Amygdala (tissue), 56 donors: ENCODE measurements around the gene STOML3.
A peak's percentile ranks its signal among the peaks of the same experiment; 100 is the strongest.
"Not testable (repeated sequence)": the region's sequence is repeated elsewhere in the genome, so short reads cannot be mapped to it uniquely, and the experiment has no call there.

Experiments
- DNase-seq, 56 donors: peaks; one replicate each; lab custom pipeline; 2025; lab: John Stamatoyannopoulos, UW

Gene STOML3

DNA sequence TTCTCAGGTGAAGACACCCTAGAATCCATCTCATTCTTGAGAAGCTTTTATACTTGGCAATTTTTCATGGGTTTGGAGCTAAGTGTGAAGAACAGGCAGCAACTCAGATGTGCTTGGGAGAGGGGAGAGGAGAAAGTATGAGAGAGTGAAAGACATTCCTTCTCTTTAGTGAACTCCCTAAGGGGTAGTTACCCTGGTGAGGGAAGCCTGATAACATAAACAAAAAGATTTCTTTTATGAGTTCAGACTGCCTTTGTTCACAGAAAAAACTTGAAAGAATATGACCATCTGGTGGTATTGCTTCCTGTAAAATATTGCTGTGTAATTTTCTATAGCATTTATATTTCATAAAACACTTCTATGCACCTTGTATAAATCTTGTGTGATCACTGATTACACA lies at the start of gene STOML3:
TSS of gene STOML3 (minus strand) at position 139 of the 400 bp plus-strand sequence. CDS start at position 29, 110 bp downstream.
- no peak for DNase-seq

DNA sequence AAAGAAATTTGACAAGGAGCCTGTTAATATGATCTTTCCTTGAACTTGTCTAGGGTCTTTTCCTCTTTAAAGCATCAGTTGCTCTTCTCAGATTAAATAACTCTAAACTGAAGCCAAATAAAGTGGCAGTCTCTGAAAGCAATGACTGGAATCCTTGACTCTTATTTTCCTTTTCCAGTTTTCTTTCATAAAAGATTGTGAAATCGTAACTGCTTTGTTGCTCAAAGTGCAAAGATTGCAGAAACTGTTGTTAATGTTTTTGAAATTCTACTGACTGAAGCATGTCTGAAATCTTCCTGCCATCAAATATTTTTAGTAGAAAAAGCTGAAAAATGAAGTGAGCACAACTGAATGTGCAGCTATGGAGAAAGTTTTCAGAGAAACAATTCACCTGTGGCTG lies 49.6 kb upstream of the STOML3 start:
- DNase-seq, result no peak

DNA sequence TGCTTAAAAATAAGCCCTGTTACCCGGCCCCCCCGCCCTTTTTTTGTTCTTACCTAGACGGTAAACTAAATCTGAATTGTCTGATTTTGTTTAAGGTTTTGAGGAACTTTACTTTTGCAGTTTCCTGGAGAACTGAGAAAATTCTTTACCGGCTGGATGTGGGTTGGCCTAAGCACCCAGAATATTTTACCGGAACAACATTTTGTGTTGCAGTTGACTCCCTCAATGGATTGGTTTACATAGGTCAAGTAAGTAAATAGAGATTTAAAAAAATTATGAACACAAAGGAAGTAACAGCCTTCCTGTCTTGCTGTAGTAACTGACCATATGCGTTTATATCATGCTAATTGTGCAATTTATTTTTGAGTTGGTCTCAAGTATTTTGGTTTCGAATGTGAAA lies 48.4 kb upstream of the STOML3 start:
- no peak for DNase-seq

GRCh38 chr13:39038569-39039030 lies 48.0 kb upstream of the STOML3 start:
- peak in 3 of 56 donors; percentile 47 to 72 (median 51) for DNase-seq

DNA sequence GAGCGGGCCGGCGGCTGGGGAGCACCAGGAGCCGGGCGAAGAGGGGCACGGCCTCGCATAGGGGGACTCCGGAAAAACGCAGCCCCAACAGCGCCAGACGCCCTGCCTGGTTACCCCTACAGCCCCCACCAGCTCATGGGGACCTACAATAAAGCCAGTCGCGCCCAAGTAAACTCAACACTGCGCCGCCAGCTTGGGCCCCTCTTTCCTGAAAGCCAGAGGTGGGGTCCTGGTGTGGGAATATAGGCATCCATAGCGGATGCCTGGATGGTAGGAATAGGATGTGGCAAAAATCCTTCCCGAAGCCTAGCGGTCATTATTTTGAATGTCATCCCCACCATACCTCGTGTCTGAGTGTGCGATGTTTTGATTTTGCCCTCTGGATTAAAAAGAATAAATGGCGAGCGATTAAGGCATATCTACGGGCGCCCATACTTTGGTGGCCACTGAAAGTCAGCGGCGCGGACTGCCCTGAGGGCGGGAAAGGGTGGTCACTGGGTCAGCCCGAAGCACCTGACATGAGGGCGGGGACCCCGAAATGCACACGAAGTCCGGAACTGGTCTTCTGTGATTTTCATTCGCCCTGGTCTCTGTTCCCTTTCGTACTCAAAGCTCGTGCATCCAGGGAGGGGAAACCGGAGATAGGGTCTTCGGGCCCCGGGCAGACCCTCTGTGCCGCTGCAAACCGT lies 47.4 kb upstream of the STOML3 start, which contains the start of the genes NHLRC3 and PROSER1:
TSS of gene NHLRC3 (plus strand) at position 577 of the 689 bp plus-strand sequence. CDS start 184 bp downstream, outside the sequence.
TSS of gene PROSER1 (minus strand) at position 210 of the 689 bp plus-strand sequence. CDS start 847 bp downstream, outside the sequence.
- DNase-seq, result peak; percentile 42 to 97 (median 93)

- DNase-seq, result peak in 4 of 56 donors; percentile 45 to 74 (median 56)
Measured at GRCh38 chr13:39037410-39037879, 46.8 kb upstream of the STOML3 start.

GRCh38 chr13:39036212-39036611 lies 45.6 kb upstream of the STOML3 start:
- DNase-seq, result no peak

DNA sequence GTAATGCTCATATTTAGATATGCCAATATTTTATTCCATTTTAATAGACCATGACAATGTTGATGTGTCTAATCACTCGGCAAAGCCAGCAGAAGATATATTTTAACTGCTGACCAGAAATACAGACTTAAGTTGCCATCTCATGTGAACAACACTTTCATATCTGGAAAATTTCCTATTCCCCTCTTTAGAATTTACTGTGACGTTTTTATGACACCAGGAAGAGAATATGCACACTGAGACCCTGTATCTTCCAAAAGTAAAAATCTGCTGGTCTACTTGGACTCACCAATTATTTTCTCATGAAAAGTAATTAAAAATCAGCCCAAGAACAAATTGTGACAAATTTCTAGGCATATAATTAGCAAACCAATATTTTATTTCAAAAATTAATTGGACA lies 45.2 kb upstream of the STOML3 start:
- DNase-seq, result no peak

DNA sequence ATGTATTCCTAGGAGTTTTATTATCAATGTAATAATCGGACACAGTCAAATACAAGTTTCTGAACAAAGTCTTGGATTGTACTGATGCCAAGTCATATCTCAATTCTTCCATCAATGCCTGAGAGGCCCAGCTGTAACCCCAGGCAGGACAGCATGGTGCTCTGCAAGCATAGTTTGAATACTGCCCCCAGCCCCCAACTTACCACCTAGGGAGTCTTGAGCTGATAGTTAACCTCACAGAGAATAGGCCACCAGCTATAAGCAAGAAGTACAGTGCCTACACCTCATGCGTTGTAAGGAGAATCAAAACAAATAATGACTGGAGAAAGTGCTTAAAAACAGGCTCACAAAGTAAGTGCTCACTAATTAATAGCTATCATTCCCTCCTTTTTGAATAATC lies 44.6 kb upstream of the STOML3 start:
- no peak for DNase-seq

- no peak for DNase-seq
Measured at GRCh38 chr13:39034085-39034484, 43.5 kb upstream of the STOML3 start.

- DNase-seq, result no peak
Measured at GRCh38 chr13:39032150-39032549, 41.5 kb upstream of the STOML3 start.

DNA sequence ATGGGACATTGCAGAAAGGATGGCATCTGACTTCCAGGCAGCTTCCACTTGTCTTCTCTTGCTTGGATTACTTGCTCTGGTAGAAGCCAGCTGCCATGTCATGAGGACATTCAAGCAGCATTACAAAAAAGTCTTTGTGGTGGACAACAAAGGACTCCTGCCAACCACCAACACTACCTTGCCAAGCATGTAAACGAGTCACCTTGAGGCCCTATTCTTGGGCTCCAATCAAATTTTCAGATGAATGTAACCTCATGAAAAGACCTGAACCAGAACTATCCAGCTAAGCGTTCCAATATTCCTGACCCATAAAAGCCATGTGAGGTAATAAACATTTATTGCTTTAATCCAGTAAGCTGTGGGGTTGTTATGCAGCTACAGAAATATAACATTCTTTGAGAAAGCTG lies 34.8 kb upstream of the STOML3 start:
- DNase-seq, result no peak

DNA sequence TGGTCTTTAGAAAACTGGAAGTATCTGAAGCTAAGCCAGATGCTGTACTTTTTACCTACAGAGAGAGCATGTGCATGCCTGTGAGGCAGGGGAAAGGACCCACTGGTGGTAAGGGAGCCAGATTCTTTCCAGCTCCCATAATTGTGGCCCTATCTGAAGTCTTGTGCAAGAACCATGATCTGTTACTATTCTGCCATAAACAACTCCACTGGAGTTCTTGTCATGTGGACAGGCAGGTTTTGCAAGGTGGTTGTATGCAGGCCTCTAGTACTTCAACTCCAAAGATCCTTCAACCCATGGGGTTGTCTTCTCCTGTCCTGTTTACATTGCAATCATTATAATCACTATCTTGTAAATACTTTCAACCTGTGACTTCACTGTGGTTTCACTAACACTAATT lies 33.1 kb upstream of the STOML3 start:
- DNase-seq, result no peak

DNA sequence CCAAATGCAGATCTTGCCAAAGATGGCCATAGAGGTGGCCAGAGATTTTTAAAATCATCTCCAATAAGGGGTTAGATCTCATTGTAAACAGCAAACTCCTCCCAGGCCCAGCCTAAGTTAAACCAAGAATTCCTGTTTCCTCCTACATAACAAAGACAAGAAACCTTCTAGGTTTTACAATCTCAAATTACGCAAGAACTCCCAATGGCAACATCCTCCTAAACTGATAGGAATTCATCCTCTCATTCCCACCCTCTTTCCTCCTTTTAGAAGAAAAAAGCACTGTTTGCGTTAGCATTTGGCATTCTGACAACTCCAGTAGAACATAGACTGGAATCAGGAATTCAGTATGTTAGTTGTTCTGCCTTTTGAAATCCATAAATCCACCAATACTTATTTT lies 32.7 kb upstream of the STOML3 start:
- DNase-seq, result no peak

- no peak for DNase-seq
Measured at GRCh38 chr13:39020853-39021462, 30.3 kb upstream of the STOML3 start.

DNA sequence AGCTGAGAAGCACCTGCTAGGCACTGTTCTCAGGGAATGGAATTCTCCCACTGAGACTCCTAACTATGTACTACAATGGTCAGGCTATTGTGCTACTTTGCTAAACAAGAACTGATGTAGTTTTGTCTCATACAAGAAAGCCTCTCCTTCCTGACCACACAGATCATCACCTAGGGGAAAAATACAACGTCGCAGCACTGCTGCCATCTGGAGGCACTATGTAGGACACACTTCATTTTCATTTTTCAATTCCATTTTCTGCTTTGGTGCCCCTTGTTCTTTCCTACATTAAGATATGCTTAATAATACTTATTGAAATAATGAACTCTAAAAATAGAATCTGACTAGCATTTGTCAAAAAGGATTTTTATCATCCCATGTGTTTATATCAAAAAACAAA lies 26.2 kb upstream of the STOML3 start:
- peak in 11 of 56 donors; percentile 1 to 47 (median 12) for DNase-seq

- no peak for DNase-seq
Measured at GRCh38 chr13:39016087-39016486, 25.5 kb upstream of the STOML3 start.

- DNase-seq, result no peak
Measured at GRCh38 chr13:39013462-39013861, 22.8 kb upstream of the STOML3 start.

DNA sequence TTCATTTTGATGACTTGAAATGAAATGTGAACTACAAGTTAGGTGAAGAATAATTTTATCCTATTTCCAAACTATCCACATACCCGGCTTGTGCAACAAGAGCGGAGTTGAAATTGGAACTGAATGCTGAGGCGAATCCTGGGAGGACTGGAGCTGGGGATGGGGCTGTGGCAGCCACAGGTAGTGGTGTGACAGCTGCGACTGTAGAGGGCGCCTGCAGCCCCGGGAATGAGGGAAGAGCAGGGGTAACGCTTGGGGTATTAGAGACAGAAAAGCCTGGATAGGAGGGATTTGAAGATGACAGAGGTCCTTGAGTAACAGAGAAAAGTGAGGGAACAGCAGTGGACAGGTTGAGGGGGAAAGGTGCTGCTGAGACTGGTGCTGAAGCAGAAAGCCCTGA lies 22.0 kb upstream of the STOML3 start:
- DNase-seq, result no peak

DNA sequence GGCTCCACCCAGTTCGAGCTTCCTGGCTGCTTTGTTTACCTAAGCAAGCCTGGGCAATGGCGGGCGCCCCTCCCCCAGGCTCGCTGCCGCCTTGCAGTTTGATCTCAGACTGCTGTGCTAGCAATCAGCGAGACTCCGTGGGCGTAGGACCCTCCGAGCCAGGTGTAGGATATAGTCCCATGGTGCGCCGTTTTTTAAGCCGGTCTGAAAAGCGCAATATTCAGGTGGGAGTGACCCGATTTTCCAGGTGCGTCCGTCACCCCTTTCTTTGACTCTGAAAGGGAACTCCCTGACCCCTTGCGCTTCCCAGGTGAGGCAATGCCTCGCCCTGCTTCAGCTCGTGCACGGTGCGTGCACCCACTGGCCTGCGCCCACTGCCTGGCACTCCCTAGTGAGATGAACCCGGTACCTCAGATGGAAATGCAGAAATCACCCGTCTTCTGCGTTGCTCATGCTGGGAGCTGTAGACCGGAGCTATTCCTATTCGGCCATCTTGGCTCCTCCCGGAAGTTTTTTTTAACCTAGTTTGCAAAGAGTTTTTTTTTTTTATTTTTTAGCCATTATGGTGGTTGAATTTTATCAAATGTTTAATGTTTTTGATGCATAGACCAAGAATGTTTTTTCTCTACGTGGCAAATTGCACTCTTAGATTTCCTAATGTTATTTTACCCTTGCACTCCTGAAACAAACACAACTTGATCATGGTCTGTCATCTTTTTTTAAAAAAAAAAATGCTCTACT lies 15.9 kb upstream of the STOML3 start:
- DNase-seq, result not testable (repeated sequence)

DNA sequence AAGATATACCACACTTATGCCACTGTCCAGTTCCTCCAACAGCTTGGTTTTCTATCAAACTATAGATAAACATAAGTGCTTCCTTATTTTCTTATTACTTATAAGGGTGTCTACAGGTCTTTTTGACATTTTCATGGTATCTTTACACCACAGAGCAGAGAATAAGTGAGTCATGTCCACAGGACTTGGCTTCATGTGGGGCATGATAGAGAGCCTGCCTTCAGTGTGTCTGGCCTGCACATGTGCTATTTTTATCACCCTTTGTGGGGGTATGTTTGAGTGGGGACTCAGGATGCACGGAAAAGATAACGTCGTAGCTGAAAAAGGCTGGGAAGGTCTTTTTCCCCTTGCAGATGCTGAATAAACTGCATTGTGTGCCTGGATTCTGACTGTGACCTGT lies 8.1 kb upstream of the STOML3 start:
- no peak for DNase-seq
